Endothelial cell of umbilical vein (primary cell): Measurements from ENCODE around the gene RINL. TPM values are rescaled to one million over a fixed set of nuclear protein-coding genes. Genes with fewer than 3 reads are reported as not detected.

Source experiments
- BruUV-seq: library from RNA; stranded (reverse); fragments of 400-500 nt; replicated peaks from 2 replicates; lab custom pipeline; 2021; lab: Mats Ljungman, UMichigan
- CTCF ChIA-PET: fragments of 300-600, 350-600 bp; sonication (Branson Sonifier 250); formaldehyde crosslinking; loops from one replicate; lab custom pipeline; 2021; ENCODE audit warnings: antibody characterized with exemption, inconsistent platforms; lab: Charles Lee
- POLR2A ChIA-PET: fragments of 300-600, 350-600 bp; sonication (Branson Sonifier 250); formaldehyde crosslinking; loops from one replicate; lab custom pipeline; 2021; ENCODE audit warnings: antibody characterized with exemption, inconsistent platforms; lab: Charles Lee
- DNase-seq: peaks from one replicate; pipeline ENCODE4 v3.0.0-alpha.2; 2011; ENCODE audit warnings: low read depth, low spot score
- FAIRE-seq: peaks from 2 replicates; lab custom pipeline; 2011; peaks lifted over from hg19 to GRCh38; lab: Jason Lieb, UNC
- H2AFZ ChIP-seq: 2 replicates; pipeline ENCODE4 v1.6.0; 2012; ENCODE audit warnings: low read depth, low read length, control low read depth, inconsistent platforms
- H3K27ac ChIP-seq: 2 replicates; pipeline ENCODE4 v1.5.1; 2011; ENCODE audit warnings: low read depth, mild to moderate bottlenecking, control low read depth, low read length, moderate library complexity; ENCODE audit not compliant: insufficient read depth
- H3K27me3 ChIP-seq, 2 experiments: 2 replicates each; pipeline versions ENCODE4 v1.6.0 to v1.6.1; 2011; ENCODE audit warnings: low read length in 2 of 2, mixed read lengths in 1 of 2; ENCODE audit not compliant: control insufficient read depth in 2 of 2, insufficient read depth in 2 of 2
- H3K36me3 ChIP-seq, 2 experiments: 2 replicates in 1 of 2; 3 replicates in 1 of 2; pipeline ENCODE4 v1.5.1; 2011; ENCODE audit warnings: low read length in 2 of 2, mild to moderate bottlenecking in 1 of 2, moderate library complexity in 1 of 2; ENCODE audit not compliant: control insufficient read depth in 2 of 2, insufficient read depth in 2 of 2; ENCODE audit errors: extremely low read depth in 1 of 2
- H3K4me1 ChIP-seq: 3 replicates; pipeline ENCODE4 v1.5.1; 2011; ENCODE audit warnings: mild to moderate bottlenecking, low read length; ENCODE audit not compliant: control insufficient read depth, insufficient read depth; ENCODE audit errors: extremely low read depth
- H3K4me2 ChIP-seq: 2 replicates; pipeline ENCODE4 v1.6.1; 2011; ENCODE audit warnings: low read length, control low read depth, mixed read lengths; ENCODE audit not compliant: insufficient read depth
- H3K4me3 ChIP-seq, 3 experiments: fragments of 200-600 bp in 1 of 3; sonication (generic), shearing (Covaris generic) in 1 of 3; replicated peaks in 1 of 3; 2 replicates each; pipeline ENCODE4 v1.5.1; 2011 to 2016; ENCODE audit warnings: control low read depth in 3 of 3, low read length in 3 of 3, mild to moderate bottlenecking in 2 of 3, inconsistent platforms in 1 of 3, low read depth in 1 of 3, moderate library complexity in 1 of 3; ENCODE audit not compliant: insufficient read depth in 1 of 3
- H3K79me2 ChIP-seq: 2 replicates; pipeline ENCODE4 v1.6.0; 2012; ENCODE audit warnings: low read length, inconsistent platforms; ENCODE audit not compliant: control insufficient read depth, insufficient read depth
- H3K9ac ChIP-seq: replicated peaks from 2 replicates; pipeline ENCODE3; 2011; ENCODE audit warnings: low read length, control low read depth; ENCODE audit not compliant: insufficient read depth; ENCODE audit errors: extremely low read depth
- H3K9me1 ChIP-seq: replicated peaks from 3 replicates; pipeline ENCODE4 v1.6.0; 2011; ENCODE audit warnings: mild to moderate bottlenecking, low read length; ENCODE audit not compliant: control insufficient read depth, insufficient read depth; ENCODE audit errors: extremely low read depth
- H3K9me3 ChIP-seq: replicated peaks from 2 replicates; pipeline ENCODE4 v1.5.1; 2012; ENCODE audit warnings: low read length, inconsistent platforms; ENCODE audit not compliant: control insufficient read depth, insufficient read depth
- H4K20me1 ChIP-seq: replicated peaks from 2 replicates; pipeline ENCODE3; 2011; ENCODE audit warnings: mild to moderate bottlenecking, low read length; ENCODE audit not compliant: control insufficient read depth, insufficient read depth; ENCODE audit errors: extremely low read depth
- CTCF ChIP-seq, 2 donors: IDR thresholded peaks; 1 replicate in 1 of 2; 2 replicates in 1 of 2; pipeline ENCODE4 v1.5.1; 2011; ENCODE audit warnings: low read length in 2 of 2, mild to moderate bottlenecking in 2 of 2, moderate library complexity in 2 of 2, control low read depth in 1 of 2, inconsistent platforms in 1 of 2, low read depth in 1 of 2; ENCODE audit not compliant: insufficient read depth in 1 of 2; ENCODE audit errors: extremely low read depth in 1 of 2
- EZH2 ChIP-seq: IDR thresholded peaks from 2 replicates; pipeline ENCODE4 v1.6.1; 2012; ENCODE audit warnings: borderline replicate concordance, low read depth, mild to moderate bottlenecking, moderate library complexity, low read length, inconsistent platforms; ENCODE audit not compliant: severe bottlenecking
- FOS ChIP-seq: IDR thresholded peaks from 2 replicates; pipeline ENCODE4 v1.6.1; 2011; ENCODE audit warnings: mild to moderate bottlenecking, low read length, moderate library complexity, borderline replicate concordance; ENCODE audit not compliant: insufficient read depth
- GATA2 ChIP-seq: IDR thresholded peaks from 2 replicates; pipeline ENCODE4 v1.7.0; 2011; ENCODE audit warnings: low read depth, mild to moderate bottlenecking, moderate library complexity, mixed read lengths, low read length; ENCODE audit not compliant: insufficient read length, insufficient read depth
- JUN ChIP-seq: IDR thresholded peaks from 2 replicates; pipeline ENCODE4 v1.6.1; 2011; ENCODE audit warnings: borderline replicate concordance, low read depth; ENCODE audit not compliant: insufficient read length, insufficient read depth
- MYC ChIP-seq: IDR thresholded peaks from one replicate; pipeline ENCODE4 v1.6.1; 2011; ENCODE audit warnings: mild to moderate bottlenecking, low read depth, low read length
- POLR2A ChIP-seq: IDR thresholded peaks from 2 replicates; pipeline ENCODE4 v1.6.1; 2012; ENCODE audit warnings: low read depth, mild to moderate bottlenecking, control low read depth, low read length
- POLR2AphosphoS5 ChIP-seq: IDR thresholded peaks from 2 replicates; pipeline ENCODE4 v1.6.1; 2012; ENCODE audit warnings: low read depth, mild to moderate bottlenecking, control low read depth, low read length, moderate library complexity; ENCODE audit not compliant: insufficient read depth
- dilution Hi-C: fragments of 300-500 bp; cut with MboI; formaldehyde crosslinking; loops from one replicate; pipeline ENCODE4 v1.15.0; 2019; ENCODE audit warnings: low sequenced_read_pairs; ENCODE audit not compliant: extremely low pct_ligation_motif_present
- intact Hi-C: fragments of 100-400 bp; cut with micrococcal nuclease; formaldehyde crosslinking; loops from one replicate; pipeline ENCODE4 v1.10.0; 2022
- polyA plus RNA-seq, 4 experiments: library from polyadenylated mRNA; depleted of rRNA in 3 of 4; stranded (reverse) in 3 of 4; unstranded in 1 of 4; fragments of >200 nt; gene quantifications; 2 replicates each; pipeline versions ENCODE4 v1.2.1 to v1.2.3, GENCODE V29; 2011 to 2012; ENCODE audit warnings: missing spikeins in 1 of 4
- total RNA-seq: library from RNA; stranded (reverse); gene quantifications from 2 replicates; pipeline ENCODE4 v1.2.3, GENCODE V29; 2021
- TF ChIP-seq, protein P1 (sequence below): IDR thresholded peaks from 2 replicates; pipeline ENCODE4 v1.6.1; 2011; ENCODE audit not compliant: insufficient read depth, insufficient read length

RINL gene
- total and polyA plus RNA-seq, 2 donors (not counting 3 experiments of a cell fraction or from before 2014, with no cell fraction given) = 5.3 to 10.1 TPM

DNA sequence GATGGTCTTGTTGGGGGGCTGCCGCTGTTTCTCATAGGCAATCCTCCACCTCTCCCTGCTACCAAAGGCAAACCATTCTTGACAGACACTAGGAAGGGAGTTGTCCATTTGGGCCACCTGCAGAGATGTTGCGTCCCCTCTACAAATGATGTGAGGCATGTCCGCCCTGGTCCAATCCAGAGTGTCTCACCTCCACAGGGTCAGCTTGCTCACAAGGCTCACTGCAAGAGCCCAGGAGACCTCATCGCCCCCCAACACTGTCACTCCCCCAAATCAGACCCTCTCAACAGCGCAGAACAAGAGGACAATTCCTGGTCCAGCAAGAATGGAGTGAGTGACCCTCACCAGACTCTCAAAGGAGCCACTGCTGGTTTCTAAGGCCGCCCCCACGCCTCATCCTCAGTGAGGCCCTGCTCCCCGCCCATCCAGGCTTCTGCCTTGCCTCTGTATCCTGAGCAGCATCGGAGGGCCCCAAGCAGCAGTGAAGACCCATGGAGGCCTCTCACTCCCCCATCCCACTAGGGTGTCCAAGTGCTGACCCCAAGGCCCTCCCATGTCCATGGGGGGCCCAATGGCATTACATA lies 34.8 kb downstream of the RINL start:
- CTCF ChIA-PET = no interaction called here
- Histone ChIP-seq H3K4me2 (no peak overlapping the region), H3K79me2 (peaks cover 68% of the 10 kb centered on the region), H3K9me3 (no peaks in the 10 kb centered on the region), H3K9ac (no peak overlapping the region), H3K4me1 (peaks cover 11% of the 10 kb centered on the region), H3K4me3 (no peak overlapping the region), H2AFZ (no peak overlapping the region), H4K20me1 (no peaks in the 10 kb centered on the region), H3K36me3 (peaks cover 56 to 79% of the 10 kb centered on the region in 2 experiments), H3K27me3 (no peaks in the 10 kb centered on the region), H3K9me1 (no peaks in the 10 kb centered on the region), H3K27ac (no peak overlapping the region)
- intact Hi-C loops = no loop called here
- no peak for FAIRE-seq
- no peak for DNase-seq
- BruUV-seq = no TSS peak
- dilution Hi-C loops = no loop called here
- POLR2A ChIA-PET = interaction anchor here (1.7 kb wide), 1 partner anchor 11 kb away, joined by 4 read pairs; the partner anchor contains the start of gene ECH1
- no peak for TF ChIP-seq POLR2AphosphoS5
- no peak for TF ChIP-seq CTCF (IDR thresholded peaks at IDR 0.05; ENCODE audit: extremely low read depth in 1 of 2, insufficient read depth in 1 of 2, low read depth in 1 of 2, low read length in 2 of 2)
- TF ChIP-seq EZH2 = no peak
- TF ChIP-seq POLR2A = no peak
- no peak for TF ChIP-seq JUN
- TF ChIP-seq, protein P1, sequence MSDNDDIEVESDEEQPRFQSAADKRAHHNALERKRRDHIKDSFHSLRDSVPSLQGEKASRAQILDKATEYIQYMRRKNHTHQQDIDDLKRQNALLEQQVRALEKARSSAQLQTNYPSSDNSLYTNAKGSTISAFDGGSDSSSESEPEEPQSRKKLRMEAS = no peak
- TF ChIP-seq GATA2 = no peak
- TF ChIP-seq MYC = no peak
- no peak for TF ChIP-seq FOS
